HL-60 (cell line): ENCODE measurements around the gene DDX43.
"Not testable (repeated sequence)": the region's sequence is repeated elsewhere in the genome, so short reads cannot be mapped to it uniquely, and the experiment has no call there.

Experiments used
- DNase-seq, 2 experiments: peaks; one replicate each; pipeline ENCODE4 v3.0.0-alpha.2; 2010 to 2020; ENCODE audit warnings: low read depth in 1 of 2, low spot score in 1 of 2
- H3K27ac ChIP-seq: fragments of 250-450 bp; sonication (Bioruptor Pico); replicated peaks from 2 replicates; pipeline ENCODE4 v1.5.1; 2020; ENCODE audit warnings: mild to moderate bottlenecking, moderate library complexity
- H3K27me3 ChIP-seq: fragments of 250-450 bp; sonication (Bioruptor Pico); 2 replicates; pipeline ENCODE4 v1.5.1; 2021; ENCODE audit warnings: mild to moderate bottlenecking, moderate library complexity; ENCODE audit not compliant: insufficient read depth, poor library complexity, severe bottlenecking
- H3K4me3 ChIP-seq: replicated peaks from 2 replicates; pipeline ENCODE4 v1.5.1; 2011; ENCODE audit warnings: mild to moderate bottlenecking, control low read depth, low read length; ENCODE audit not compliant: insufficient read depth
- CTCF ChIP-seq: IDR thresholded peaks from one replicate; pipeline ENCODE4 v1.5.1; 2011; ENCODE audit warnings: low read length, control low read depth, inconsistent platforms; ENCODE audit not compliant: insufficient read depth
- GABPA ChIP-seq: IDR thresholded peaks from 2 replicates; pipeline ENCODE4 v1.6.1; 2012; ENCODE audit warnings: low read depth
- POLR2AphosphoS5 ChIP-seq: IDR thresholded peaks from 2 replicates; pipeline ENCODE4 v1.6.1; 2012; ENCODE audit warnings: low read depth
- REST ChIP-seq: IDR thresholded peaks from 2 replicates; pipeline ENCODE4 v1.6.1; 2012; ENCODE audit warnings: low read depth; ENCODE audit not compliant: insufficient replicate concordance
- SPI1 ChIP-seq: IDR thresholded peaks from 2 replicates; pipeline ENCODE4 v1.6.1; 2012; ENCODE audit warnings: low read depth, mild to moderate bottlenecking, borderline replicate concordance

The DDX43 gene

GRCh38 chr6:73369563-73369962 lies 25.1 kb upstream of the DDX43 start, which contains the start of gene OOEP:
TSS of gene OOEP (minus strand) at chr6:73369897. CDS start at chr6:73369792, 105 bp downstream.
- Histone ChIP-seq H3K4me3 (no peak within 1 kb of the TSS), H3K27me3 (no peaks in the 10 kb centered on the region), H3K27ac (no peak within 1 kb of the TSS)
- DNase-seq, result no peak
- no peak for TF ChIP-seq REST
- no peak for TF ChIP-seq SPI1
- no peak for TF ChIP-seq POLR2AphosphoS5
- no peak for TF ChIP-seq CTCF
- TF ChIP-seq GABPA, result no peak

GRCh38 chr6:73371984-73372383 lies 22.6 kb upstream of the DDX43 start:
- no peak for DNase-seq

GRCh38 chr6:73372516-73372915 lies 22.1 kb upstream of the DDX43 start:
- no peak for DNase-seq
- TF ChIP-seq GABPA, result no peak
- no peak for TF ChIP-seq SPI1
- no peak overlapping the region for H3K4me3 ChIP-seq
- H3K27ac ChIP-seq, result no peak overlapping the region
- H3K27me3 ChIP-seq, result no peaks in the 10 kb centered on the region

More at GRCh38 chr6:73371984-73372383, 22.6 kb upstream of the DDX43 start:
- Histone ChIP-seq H3K4me3 (no peak overlapping the region), H3K27ac (no peak overlapping the region), H3K27me3 (no peaks in the 10 kb centered on the region)
- TF ChIP-seq POLR2AphosphoS5, result no peak
- TF ChIP-seq CTCF, result no peak
- TF ChIP-seq SPI1, result no peak
- TF ChIP-seq REST, result no peak
- no peak for TF ChIP-seq GABPA

GRCh38 chr6:73375216-73375615 lies 19.4 kb upstream of the DDX43 start:
- TF ChIP-seq GABPA, result no peak
- DNase-seq, result no peak
- Histone ChIP-seq H3K4me3 (no peak overlapping the region), H3K27me3 (no peaks in the 10 kb centered on the region), H3K27ac (no peak overlapping the region)

GRCh38 chr6:73377225-73377624 lies 17.4 kb upstream of the DDX43 start:
- DNase-seq, result no peak
- no peak overlapping the region for H3K27ac ChIP-seq
- H3K27me3 ChIP-seq, result no peaks in the 10 kb centered on the region
- no peak for TF ChIP-seq POLR2AphosphoS5
- no peak for TF ChIP-seq CTCF
- TF ChIP-seq SPI1, result no peak
- no peak for TF ChIP-seq GABPA
- TF ChIP-seq REST, result no peak
- H3K4me3 ChIP-seq, result no peak overlapping the region

GRCh38 chr6:73381531-73381930 lies 13.1 kb upstream of the DDX43 start:
- not testable (repeated sequence) for H3K27ac ChIP-seq, H3K4me3 ChIP-seq, H3K27me3 ChIP-seq, DNase-seq
